HG02588 (cell line): Measurements from ENCODE around the gene PHC2.
"Not testable (repeated sequence)": the region's sequence is repeated elsewhere in the genome, so short reads cannot be mapped to it uniquely, and the experiment has no call there.

Experiments used
- ATAC-seq: cut with Tn5 transposase; IDR thresholded peaks from one replicate; pipeline ENCODE4 v1.9.1; 2021; ENCODE audit warnings: mild to moderate bottlenecking, moderate library complexity; ENCODE audit not compliant: unreplicated experiment

PHC2 gene

DNA sequence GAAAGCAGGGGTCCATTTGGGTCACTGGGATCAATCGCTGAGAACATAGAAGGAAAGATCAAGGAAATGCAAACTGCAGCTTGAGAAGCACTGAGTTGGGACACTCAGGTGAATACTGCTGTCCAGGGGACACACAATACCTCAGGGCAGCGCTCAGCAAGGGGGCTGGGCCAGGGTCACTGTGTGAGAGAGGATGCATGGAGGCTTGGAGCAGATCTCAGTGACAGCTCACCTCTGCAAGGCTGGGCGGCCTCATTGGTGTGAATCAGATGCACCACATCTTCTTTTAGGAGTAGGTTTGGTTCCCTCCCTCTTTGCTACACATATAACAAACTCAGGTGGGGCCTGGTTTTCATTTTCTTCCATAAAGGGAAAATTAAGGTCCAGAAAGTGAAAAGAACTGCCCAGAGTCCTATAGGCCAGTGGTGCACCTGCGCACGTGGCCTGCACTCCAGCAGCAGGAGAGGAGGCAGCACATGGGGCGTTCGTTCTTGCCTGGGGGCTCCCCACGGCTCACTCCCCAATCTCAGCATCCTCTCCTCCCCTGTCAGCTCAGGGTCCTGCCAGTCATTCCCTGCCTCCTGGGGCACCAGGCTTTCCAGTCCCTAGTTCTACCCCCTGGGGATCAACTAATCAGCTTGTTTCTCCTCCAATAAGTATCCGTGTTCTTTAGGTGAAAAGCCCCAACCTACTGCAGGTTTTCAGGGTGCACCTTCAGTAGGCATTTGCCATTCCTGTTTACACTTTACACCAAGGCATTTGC lies 111.5 kb downstream of the PHC2 start:
- no peak for ATAC-seq

DNA sequence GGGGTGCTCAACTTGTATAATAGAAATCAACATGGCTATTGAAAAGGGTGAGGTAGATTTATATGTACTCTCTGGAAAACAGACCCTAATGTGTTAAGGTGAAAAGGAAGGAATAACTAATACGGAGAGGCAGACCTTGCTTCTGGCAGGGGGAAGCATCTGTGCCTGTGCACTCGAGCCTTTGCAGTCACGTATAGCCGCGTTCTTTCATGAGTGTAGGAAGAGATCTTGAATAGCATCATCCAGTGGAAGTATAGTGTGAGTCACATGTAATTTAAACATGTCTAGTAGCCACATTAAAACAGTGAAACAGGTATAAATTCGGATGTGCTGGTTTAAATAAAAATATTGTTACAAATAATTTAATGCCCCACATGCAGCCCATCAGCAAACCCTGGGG lies 112.9 kb downstream of the PHC2 start:
- no peak for ATAC-seq

DNA sequence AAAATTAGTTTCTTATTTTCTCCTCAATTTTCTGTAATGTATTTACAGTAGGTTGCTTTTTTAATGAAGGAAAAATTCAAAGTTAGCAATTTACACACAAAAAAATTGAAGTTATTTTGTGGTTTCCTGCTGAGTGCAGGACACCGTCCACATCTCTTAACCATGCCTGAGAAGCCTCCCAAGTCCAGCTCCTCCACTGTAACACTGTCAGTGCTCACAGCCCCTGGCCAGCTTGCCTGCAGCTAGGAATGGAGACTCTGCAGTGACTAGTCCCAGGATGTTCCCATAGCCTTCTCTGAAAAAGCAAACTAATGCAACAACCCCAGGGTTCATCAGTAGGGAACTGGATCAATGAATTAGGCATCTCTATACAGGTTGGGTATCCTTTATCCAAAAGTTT lies 113.5 kb downstream of the PHC2 start:
- ATAC-seq = no peak

DNA sequence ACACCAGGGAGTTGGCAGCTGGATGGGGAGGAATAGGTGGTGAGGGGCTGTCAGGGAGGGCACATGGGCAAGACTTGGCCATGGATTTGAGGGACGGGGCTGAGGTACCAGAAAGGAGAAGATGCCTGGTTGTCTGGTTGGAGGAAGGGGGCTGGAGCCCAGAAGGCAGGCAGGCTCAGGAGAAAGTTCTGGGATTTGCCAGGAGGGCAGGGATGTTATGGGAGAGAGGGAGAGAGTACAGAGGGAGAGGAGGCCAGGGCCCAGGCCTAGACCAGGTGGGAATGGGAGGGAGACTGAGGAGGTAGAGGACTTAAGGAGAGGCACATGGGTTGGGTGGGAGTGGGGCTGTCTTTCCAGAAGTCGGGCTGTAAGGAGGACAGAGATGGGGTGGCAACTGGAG lies 114.3 kb downstream of the PHC2 start:
- no peak for ATAC-seq

DNA sequence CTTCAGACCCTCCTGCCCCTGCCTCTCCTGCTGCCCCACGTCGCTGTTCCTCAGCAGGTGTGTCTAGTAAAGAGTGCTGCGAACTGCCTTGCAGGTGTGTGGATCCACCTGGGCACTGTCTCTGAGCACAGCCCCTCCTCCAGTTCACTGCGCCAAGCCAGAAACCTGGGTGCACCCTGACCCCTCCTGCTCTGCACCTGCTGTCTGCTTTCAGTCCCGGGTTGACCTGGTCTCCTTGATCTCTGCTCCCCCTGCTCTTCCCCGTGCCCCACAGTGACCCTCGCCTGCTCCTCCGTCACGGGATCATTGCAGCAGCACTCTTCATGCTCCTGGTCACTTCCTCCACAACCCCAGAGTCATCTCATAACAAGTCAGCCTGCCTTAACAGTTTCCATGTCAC lies 116.5 kb downstream of the PHC2 start:
- no peak for ATAC-seq

DNA sequence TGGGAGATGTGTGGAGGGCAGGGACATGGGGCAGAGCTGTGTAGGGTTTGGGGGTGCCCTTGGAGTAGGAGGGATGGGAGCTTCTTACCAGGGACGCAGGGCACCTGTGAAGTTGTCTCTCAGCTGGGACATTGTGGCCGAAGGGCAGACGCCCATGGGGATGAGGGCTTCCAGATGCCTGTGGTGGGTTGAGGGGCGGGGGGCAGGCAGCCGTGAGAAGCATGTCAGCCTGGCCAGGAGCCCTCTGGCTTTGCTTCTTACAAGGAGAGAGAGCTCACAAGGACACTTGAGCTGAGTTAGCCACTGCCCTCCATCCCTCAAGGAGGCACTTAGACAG lies 118.5 kb downstream of the PHC2 start:
- no peak for ATAC-seq

DNA sequence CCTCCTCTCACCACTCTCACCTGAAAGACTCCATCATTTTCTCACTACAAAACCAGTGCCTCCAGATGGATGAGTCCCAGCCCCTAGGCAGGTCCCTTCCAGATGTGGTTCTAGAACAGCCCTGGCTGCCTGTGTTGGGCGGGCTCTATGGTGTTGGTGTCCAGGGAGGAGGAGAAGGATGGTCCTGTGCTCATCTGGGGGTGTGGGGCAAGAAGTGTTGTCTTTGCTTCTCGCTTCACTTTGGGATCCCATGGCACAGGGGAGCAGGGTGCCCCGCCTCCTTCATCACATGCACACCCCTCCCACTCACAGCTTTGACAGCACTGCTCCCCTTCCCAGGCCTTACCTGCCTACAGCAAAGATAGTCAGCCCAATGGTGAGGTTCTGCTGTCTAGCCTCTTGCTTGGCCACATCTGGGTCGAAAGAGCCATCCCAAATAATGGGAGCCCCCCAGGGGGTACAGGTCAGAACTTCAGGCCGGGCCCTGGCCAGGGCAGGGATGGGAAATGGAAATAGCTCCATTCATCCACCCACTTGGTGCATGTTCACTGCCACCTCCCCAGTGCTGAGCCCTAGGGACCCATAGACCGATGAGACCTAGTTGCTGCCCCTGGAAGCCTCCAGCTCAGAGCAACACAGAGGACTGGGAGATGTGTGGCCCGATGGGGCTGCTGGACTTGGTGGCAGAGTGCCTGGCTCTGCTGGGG lies 119.0 kb downstream of the PHC2 start:
- no peak for ATAC-seq

DNA sequence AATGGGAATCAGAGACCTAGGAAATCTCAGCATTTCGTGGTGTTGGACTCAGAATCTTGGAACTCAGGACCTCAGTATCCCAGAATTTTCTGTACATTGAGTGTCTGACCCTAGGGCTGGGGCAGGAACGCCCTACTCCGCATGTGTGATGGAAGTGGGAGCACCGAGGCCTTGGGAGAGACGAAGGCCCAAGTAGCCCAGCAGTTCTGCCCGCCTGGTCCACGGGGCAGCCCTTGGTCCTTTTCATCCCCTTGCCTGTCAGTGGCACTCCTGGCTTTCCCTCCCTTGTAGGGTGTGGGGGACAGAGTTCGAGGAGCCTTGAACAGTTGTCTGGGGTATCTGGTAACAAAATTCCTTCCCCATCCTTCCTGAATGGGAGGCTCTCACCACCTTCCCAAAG lies 120.2 kb downstream of the PHC2 start:
- ATAC-seq = no peak

DNA sequence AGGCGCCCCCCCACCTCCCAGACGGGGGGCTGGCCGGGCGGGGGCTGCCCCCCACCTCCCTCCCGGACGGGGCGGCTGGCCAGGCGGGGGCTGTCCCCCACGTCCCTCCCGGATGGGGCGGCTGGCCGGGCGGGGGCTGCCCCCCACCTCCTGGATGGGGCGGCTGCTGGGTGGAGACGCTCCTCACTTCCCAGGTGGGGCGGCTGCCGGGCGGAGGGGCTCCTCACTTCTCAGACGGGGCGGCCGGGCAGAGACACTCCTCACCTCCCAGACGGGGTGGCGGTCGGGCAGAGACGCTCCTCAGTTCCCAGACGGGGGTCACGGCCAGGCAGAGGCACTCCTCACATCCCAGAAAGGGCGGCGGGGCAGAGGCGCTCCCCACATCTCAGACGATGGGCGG lies 121.5 kb downstream of the PHC2 start:
- ATAC-seq = not testable (repeated sequence)

DNA sequence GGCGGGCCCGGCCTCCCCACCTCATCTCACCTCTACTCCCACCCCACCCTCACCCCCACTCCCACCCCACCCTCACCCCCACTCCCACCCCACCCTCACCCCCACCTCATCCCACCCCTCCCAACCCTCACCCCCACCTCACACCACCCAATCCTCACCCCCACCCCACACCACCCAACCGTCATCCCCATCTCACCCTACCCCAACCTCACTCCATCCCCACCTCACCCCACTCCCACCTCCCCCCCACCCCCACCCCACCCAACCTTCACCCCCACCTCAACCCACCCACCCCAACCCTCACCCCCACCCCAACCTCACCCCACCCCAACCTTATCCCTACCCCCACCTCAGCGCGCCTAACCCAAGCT lies 123.4 kb downstream of the PHC2 start:
- no peak for ATAC-seq

DNA sequence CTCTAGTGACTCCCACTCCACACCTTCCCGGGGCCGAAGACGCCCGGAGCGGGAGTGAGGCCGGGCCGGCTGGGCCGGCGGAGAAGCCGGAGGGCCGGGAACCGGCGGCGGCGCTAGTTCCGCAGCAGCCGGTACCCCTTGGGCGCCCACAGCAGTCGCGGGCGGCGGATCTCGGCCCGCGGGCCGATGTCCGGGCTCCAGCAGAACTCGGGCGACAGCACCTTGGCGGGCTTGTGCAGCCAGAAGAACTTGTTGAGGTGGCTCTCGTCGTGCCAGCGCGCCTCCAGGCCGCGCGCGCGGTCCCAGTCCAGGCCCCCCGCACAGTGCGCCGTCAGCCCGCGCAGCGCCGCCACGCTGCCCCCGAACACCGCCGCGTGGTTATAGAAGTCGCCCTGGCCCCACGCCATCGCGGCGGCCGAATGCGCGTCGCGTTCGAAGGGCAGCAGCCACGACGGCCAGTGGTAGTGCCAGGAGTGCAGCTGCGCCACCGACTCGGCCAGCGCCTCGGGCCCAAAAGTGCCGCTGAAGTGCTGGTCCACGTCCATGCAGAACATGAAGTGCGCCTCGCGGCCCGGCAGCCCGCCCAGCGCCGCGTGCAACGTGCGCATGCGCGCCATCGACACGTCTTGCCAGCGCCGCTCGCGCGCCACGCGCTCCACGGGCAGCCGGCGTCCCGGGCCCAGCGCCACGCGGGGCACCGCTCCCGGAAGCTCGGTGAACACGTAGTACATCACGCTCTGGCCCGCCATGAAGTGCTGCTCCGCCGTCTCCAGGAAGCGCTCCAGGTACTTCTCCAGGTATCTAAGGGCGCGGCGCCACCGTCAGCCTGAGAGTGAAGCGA lies 124.0 kb downstream of the PHC2 start:
- no peak for ATAC-seq

DNA sequence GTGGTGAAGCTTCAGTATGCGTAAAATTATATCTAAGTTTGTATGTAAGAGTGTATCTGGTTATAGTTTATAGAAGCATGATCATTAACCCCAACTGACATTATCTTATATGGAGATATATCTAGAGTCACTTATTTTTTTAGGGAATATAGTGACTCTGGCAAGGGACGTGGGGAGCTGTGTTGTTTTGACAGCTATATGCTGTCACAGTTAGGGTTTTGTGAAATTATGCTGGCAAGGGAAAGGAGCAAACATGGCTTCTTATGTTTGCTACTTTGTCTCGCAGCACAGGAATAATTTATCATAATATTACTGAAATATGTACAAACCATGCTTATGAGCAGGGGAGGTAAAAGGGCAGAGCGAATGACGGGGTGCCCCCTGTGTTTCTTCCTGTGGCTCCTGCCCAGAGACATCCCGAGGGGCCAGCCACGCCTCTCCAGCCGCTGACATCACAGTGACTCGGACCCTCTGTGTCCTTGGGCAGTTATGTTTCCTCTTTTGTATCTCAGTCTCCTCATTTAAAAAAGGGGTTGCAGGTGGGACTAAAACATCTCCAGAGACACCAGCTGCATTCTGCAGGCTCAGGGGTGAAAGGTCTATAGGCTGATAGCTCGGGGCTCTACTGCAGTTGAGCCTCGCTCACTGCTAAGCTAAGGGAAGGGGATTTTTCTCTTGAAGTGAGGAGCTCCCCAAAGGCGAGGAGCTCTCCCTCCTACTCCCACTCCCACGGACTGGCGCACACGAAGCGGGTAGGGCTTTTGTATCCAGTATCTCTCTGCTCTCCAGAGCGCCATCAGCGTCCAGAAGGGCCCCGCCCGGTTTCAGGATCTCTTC lies 124.9 kb downstream of the PHC2 start:
- ATAC-seq = no peak

DNA sequence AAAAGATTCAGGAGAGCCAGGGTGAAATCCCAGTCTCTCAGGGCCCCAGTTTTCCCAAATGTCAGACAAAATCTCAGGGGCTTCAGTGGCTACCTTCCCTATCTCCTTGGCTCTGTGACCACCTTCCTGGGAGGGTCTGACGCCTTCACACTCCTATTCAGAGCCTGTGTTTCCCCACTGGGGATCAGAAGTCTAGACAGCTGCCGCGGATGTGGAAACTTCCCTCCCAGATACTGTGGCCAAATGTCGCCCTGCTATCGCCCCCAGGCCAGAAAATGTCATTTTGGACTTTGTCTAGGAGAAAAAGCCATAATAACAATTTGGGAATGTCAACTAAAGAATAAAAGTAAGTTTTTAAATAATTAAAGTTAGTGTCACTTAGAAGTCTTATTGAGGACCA lies 125.9 kb downstream of the PHC2 start:
- no peak for ATAC-seq

DNA sequence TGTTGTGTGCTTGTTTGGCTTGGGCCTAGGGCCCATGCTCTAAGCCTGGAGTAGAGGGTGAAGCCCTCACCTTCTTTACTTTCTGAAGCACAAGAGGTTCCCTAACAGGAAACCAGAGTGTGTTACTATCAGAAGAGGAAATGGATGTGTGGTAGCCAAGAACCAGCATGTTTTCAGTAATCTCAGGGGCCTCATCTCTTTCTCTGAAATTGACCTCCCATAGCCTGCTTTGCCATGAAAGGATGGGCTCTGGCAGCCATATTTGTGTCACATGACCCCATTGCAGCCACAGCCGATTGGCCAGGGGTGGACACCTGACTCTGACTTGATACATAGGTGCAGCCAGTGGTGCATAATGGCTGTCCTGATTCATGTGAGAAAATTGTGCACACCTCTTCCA lies 128.6 kb downstream of the PHC2 start:
- no peak for ATAC-seq

DNA sequence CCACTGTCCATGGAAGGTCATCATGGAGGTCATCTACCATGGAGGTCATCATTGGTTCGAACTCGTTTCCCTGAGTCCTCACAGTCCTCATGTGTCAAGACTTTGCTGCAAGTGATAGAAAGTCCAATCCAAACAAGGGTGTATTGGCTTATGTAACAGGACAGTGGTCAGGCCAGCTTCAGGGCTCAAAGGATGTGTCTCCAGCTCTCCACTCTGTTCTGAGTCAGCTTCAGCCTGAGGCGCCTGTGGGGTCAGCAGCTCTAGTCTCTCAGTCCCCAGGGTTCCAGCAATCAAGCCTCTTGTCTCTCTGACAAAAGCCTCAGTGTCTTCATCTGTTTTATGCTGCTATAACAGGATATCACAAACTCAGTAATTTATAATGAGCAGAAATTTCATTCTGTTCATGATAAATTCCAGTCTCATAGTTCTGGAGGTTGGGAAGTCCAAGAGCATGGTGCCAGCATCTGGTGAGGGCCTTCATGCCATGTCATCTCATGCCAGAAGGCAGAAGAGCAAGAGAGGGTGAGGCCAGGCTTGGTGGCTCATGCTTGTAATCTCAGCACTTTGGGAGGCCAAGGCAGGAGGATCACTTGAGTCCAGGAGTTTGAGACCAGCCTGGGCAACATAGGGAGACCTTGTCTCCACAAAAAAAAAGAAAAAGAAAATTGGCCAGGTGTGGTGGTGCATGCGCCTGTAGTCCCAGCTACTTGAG lies 129.5 kb downstream of the PHC2 start:
- no peak for ATAC-seq

DNA sequence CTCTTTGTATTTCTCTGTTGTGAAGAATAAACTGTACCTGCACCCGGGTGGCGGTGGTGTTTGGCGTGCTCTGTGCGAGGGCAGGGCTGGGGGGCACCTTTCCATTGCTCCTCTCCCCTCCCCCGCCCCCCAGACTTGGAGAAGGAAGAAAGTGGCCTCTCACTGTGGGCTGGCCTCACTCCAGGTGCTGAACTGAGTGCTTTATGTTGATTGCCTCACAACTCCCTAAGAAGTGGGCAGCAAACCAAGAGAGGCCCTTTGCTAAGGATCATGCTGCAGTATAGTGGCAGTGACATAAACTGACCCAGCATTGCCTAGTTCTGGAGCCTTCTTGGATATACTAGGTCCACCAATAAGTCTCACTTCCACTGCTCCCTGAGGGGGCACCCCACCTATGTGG lies 130.2 kb downstream of the PHC2 start:
- ATAC-seq = no peak

DNA sequence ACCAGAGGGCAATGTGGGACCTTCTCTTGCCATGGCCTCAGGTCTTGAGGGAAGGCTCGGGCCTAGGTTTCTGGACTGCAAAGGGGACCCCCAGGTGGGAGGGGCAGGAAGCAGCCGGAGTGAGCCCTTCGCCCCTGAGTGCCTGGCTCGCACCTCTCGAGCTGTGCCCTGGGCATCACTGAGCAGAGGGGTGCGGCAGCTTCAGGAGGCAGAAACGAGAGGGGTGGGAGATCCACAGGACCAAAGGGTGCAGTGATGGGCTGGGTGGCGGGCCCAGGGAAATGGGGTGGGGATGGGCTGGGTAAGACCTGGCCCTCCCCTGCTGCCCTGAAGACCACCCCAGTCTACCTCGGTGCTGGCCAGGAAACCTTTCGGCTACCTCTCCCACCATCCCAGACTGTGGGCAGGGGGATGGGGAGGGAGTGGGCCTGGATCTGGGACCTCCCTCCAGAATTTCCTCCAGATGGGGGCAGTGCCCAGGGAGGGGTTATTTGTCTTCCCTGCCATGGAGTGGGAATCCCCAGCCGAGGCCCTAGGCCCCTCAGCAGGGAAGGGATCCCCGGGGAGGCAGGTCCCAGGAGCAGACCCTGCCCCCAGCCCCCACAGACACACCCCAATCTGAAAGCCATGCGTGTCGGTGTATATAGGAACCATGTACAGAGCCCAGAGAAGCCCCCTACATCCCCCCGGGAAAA lies 131.3 kb downstream of the PHC2 start:
- no peak for ATAC-seq

DNA sequence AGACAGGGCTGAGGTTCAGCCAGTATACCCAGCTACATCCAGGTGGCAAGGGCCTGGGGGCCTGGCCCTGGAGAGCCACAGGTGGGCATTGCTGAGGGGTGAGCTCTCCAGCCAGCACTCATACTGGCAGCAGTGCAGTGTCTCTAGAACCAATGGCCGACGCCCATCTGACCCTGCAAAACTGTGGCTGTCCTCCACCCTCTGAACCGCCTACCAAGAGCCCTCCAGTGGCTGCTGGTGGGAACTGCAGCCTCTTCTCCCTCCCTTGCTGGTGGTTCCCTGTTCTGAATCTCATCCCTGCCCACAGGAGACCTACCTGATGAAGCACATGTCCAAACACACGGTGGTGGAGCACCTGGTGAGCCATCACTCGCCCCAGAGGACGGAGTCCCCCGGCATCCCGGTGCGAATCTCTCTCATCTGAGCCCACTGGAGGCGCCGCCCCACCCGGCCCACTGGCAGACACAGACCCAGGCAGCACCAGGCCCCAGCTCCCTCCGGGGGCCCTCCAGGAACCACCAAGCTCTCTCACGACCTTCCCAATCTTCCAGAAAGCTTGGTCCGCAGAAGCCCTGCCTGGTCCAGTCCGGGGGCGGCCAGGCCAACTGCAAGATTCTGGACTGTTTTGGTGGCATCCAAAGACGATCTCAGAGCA lies 132.1 kb downstream of the PHC2 start:
- ATAC-seq = no peak

DNA sequence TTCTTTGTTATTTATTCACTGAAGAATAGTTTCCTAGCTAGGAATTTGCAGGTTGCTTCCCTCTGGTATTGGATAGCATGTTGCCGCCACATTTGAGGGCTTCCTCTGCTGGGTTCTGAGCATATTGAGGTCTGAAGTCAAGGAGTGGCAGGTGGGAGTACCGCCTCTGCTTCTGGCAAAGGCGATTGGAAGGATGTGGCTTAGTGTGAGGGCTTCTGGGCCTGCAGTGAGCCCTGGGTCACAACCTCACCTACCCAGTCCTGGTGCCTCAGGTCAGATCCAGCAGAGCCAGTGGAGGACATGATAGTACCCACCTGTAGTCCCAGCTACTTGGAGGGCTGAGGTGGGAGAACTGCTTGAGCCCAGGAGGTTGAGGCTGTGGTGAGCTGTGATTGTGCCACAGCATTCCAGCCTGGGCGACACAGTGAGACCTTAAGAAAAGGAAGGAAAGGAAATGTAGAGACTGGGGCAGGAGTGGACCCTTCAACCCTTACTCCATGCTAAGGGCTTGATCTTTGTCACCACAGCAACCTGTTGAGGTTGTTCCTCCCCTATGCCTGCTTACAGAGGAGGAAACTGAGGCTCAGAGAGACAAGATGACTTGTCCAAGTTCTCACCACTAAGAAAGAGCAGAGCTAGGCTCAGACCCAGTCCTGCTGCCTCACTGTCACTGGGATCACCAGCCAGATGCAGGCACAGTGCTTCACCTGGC lies 132.8 kb downstream of the PHC2 start:
- no peak for ATAC-seq
